Measurements from ENCODE around the gene SH3PXD2A.

The SH3PXD2A gene

DNA sequence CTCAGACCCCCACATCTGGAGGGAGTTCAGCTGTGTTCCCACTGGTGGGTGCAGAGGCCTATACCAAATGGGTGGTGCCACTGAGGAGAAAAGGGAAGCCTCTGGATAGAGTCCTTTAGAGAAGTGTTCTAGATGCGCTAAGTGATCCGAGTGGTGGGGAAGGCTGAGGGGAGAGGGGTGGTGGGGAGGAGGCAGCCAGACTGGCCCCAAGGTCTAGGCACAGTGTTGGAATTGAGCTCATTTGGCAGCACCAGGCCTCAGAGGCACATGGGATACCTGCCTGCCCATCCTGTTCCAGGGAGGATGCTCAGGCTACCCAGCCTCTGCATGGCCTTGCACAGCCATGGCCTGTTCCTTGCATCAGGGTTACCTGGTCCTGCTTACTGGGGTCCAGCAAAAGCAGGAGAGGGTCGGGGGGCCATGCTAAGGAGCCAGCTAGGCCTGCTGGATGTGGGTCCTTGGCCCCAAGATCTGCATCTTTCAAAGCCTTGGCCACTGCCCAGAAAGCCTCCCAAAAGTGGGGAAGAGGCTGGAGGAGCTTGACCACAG is 262.3 kb downstream of the SH3PXD2A start:
- no peak for DNase-seq

- DNase-seq, result peak; percentile 39
These were observed 263.0 kb downstream of the SH3PXD2A start for GRCh38 chr10:103592186-103593021.

- no peak for DNase-seq
These were observed 264.6 kb downstream of the SH3PXD2A start for GRCh38 chr10:103590744-103591291.

GRCh38 chr10:103590060-103590459 is 265.3 kb downstream of the SH3PXD2A start:
- DNase-seq, result no peak

DNA sequence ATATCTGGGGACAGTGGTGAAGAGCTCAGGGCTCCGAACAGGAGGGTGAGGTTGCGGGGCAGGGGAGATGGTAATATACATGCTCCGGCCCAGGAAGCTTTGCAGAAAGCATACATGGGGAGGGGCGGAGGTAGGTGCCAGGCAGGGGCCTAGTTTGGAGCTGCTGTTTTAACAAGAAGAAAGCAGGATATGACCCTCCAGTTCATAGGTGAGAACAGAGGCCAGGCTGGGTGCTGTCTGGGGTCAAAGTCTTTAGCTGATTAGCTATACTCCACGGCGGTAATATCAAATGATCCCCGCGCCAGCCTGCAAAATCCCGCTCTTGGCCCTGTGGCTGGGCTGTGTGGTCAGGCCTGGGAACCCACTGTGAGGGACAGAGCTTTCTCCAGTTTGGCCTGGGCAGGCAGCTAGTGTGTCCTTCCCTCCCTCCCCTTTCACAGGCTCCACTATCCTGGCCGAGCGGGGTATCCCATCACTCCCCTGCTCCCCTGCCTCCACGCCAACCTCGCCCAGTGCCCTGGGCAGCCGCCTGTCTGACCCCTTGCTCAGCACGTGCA is 266.2 kb downstream of the SH3PXD2A start:
- no peak for DNase-seq

- no peak for DNase-seq
These were observed 268.3 kb downstream of the SH3PXD2A start for GRCh38 chr10:103587073-103587472.

GRCh38 chr10:103585011-103585405 is 270.4 kb downstream of the SH3PXD2A start:
- DNase-seq, result no peak

DNA sequence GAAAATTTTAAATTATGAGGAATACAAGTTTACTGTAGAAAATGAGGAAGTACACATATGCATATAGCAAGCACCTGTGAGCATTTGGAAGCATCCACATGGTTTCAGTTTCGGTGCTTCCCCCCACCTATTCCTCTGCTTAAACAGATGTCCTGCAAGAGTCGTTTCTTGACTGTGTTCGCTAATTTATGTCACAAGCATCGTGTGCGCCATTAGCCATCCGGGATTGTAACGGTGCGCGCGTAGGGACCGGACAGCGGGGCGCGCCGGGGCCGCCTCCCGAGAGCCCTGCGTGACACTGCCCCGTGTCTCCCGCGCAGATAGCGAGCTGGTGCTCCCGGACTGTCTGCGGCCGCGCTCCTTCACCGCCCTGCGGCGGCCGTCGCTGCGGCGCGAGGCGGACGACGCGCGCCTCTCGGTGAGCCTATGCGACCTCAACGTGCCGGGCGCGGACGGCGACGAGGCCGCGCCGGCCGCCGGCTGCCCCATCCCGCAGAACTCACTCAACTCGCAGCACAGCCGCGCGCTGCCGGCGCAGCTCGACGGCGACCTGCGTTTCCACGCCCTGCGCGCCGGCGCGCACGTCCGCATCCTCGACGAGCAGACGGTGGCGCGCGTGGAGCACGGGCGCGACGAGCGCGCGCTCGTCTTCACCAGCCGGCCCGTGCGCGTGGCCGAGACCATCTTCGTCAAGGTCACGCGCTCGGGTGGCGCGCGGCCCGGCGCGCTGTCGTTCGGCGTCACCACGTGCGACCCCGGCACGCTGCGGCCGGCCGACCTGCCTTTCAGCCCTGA is 271.0 kb downstream of the SH3PXD2A start:
- peak; percentile 70 for DNase-seq

DNA sequence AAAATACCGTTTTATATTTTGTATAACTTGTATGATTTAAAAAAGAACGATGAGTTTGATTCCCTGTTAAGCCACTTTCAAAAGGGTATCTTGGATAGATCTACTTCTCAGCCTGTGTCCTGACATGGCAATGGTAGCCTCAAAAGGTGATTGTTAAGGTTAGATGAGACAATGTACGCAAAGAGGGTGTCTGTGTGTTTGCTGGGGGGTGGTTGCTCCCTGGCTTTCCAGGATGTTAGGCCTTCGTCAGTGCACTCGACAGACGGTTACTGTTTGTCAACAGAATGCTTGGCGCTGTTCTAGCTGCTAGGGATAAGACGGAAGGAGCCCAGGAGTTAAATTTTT is 271.5 kb downstream of the SH3PXD2A start:
- no peak for DNase-seq

DNA sequence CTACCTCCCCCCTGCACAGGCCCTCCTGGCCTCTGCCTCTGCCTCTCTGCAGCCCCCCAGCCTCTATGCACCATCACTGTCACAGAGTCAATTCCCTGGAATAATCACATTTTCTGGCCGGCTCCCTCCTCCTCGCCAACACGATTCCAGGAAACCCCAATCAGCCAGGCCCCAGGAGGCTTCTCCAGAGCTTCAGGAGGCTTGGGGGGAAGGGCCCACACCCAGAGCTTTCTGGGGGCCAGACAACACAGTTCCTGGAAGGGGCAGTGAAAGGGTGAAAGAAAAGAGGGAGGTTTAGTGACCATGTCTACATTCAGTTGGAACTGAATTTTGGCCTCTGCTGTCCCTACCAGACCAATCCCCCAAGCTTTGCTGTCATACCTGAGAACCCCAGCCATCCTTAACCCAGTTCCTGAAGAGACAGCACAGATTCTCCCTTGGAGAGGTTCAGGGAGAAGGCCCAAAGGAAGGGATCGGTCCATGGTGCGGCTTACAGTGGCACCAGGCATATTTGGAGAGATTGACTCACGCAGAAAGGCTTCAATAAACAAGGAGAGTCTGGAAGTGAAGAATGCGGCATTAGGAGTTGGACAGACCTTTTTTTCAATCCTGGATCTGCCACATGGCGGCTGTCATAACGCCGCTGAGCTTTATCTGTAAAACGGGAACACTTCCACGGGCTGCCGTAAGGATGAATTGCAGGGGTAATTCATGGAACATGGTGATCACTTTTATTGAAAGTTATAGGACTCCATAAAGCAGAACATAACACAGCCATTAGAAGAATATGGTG is 272.8 kb downstream of the SH3PXD2A start:
- DNase-seq, result no peak

GRCh38 chr10:103581499-103581898 is 273.9 kb downstream of the SH3PXD2A start:
- no peak for DNase-seq

DNA sequence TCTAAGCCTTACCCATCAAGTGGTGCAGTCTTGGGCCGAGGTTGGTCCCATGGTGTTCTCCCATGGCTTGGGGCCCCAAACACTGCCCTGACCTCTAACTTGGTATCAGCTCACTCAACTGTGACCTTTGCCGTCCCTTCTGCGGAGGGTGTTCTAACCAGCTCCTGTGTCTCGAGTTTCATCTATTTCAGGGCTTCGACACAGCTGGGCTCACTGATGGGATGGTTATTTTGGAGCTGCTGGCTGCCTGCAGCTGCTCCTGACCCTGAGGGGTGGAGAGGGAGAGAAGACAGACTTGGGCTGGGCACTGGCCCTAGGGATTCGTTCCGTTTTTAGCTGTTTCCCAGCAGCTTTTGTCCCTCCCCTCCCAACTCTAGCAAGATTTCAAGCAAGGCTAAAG is 274.9 kb downstream of the SH3PXD2A start:
- DNase-seq, result no peak

DNA sequence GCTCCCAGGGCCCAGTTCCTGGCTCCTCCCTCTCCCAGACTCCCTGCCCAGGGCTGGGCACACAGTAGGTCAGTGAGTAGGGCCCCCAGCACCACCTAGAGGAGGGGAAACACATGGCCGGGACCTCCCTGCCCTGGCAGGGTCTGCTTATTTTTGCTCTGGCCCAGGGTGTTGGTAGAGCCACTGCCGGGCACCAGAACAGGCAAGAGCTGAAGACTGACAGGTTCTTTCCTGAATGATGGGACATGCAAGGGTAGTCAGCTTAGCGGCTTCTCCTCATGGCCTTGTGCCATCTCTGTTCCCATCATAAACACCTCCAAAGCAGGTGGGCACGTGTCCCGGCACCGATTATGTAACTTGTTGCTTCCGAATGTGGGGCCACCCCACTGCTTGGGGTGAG is 275.4 kb downstream of the SH3PXD2A start:
- no peak for DNase-seq

GRCh38 chr10:103578782-103579382 is 276.5 kb downstream of the SH3PXD2A start:
- no peak for DNase-seq

GRCh38 chr10:103576862-103577261 is 278.5 kb downstream of the SH3PXD2A start:
- DNase-seq, result no peak

DNA sequence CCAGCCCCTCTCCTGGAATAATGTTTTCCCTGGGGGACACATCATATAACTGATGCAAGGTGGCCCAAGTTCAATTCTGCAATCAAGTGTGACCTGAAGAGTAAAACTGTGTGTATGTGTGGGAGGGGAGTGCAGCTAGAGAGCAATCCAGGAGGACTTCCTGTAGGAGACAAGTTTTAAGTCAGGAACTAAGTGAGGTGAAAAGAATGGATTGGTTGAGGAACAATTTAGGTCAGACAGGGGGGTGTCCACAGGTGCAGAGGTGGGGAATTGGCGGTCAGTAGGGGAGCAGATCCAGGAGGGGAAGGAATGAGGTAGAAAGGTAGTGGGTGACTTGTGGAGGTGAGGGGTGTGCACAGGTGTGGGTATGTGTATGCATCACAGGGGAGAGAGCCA is 279.3 kb downstream of the SH3PXD2A start:
- no peak for DNase-seq

GRCh38 chr10:103575416-103576075 is 279.8 kb downstream of the SH3PXD2A start:
- DNase-seq, result no peak

DNA sequence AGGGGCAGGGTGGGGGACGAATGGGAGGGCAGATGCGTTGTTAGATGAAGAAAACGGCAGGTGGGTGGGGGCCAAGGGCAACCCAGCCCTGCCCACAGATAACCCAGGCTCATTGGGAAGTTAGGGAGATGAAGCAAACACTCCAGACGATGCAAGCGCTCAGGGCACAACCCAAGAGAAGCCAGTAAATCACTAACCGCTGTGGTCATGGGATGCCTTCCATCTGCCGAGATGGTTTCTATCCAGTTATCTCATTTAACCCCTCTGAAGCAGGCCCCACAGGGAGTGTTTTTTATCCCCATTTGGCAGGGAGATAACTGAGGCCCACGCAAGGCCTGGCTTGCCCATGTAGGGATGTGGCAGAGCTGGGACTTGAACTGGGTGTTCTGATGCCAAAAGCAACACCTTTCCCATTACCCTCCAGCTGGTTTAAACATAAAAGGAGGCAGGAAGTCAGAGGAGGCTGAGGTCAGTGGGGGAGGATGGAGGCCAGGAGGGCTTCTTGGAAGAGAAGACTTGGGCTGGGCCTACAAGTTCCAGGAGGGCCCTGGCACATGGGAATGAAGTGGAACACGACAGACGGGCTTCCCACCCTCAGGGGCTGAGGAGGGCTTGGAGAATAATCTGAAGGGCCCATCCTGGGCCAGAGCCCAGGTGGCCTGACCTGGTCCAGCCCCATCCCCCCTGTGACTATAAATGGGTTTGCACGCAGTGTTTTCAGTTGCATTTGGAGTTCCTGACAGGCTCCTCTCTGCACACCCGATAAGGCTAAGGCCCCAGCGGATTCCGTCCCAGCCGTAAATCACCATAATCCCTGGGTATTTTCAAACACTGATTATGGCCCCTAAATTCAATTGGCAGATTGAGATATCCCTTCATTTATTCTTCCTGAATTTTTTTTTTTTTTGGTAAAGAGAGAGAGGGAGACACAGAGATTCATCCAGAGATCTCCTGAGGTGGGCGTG is 281.0 kb downstream of the SH3PXD2A start:
- no peak for DNase-seq

DNA sequence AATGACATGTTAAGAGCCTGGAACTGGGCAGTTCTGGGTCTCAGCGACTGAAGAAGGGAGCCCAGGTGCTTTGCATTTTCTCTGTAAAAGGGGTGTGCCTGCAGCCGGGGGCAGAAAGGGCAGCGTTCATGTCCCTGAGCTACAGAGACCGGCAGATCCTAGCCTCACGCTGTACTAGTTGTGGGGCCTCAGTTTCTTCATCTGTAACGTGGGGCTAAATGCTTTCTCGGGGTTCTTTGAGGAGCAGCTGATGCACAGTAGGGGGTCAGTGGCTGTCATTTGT is 282.2 kb downstream of the SH3PXD2A start:
- DNase-seq, result no peak
